Measurements from ENCODE around the gene TMED1.
"Not testable (repeated sequence)": the region's sequence is repeated elsewhere in the genome, so short reads cannot be mapped to it uniquely, and the experiment has no call there.

Gene TMED1, protein sequence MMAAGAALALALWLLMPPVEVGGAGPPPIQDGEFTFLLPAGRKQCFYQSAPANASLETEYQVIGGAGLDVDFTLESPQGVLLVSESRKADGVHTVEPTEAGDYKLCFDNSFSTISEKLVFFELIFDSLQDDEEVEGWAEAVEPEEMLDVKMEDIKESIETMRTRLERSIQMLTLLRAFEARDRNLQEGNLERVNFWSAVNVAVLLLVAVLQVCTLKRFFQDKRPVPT

DNA sequence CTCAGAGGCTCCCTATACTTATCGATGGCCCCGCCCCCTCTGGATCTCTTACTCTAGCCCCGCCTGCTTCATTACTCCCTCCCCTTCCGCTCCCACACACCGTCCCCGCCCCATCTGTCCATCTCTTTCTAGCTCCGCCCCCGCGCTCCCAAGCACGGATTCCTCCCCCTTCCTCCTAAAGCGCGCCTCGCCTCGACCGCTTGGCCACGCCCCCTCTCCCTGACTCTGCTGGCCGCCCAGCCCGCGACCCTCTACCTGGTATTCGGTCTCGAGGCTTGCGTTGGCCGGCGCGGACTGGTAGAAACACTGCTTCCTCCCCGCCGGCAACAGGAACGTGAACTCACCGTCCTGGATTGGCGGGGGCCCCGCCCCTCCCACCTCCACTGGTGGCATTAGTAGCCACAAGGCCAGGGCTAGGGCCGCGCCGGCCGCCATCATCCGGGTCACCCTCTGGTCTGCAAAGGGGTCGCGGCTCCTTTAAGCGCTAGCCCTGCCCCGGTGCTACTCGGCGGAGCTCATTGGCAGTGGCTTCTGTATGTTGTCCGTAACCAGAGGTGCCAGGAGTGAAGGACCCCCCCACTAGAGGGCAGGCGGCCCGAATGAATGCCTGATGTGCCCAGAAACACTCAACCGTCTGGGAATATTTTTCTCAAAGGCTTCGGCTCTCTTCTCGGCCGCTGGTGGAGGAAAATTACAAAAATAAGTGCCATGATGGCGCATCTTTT lies at the start of gene TMED1:
TMED1 (minus strand) TSS at position 459 of the 725 bp plus-strand sequence; CDS start at position 438, 21 bp downstream.
- DNase-seq: peak; percentile 99

DNA sequence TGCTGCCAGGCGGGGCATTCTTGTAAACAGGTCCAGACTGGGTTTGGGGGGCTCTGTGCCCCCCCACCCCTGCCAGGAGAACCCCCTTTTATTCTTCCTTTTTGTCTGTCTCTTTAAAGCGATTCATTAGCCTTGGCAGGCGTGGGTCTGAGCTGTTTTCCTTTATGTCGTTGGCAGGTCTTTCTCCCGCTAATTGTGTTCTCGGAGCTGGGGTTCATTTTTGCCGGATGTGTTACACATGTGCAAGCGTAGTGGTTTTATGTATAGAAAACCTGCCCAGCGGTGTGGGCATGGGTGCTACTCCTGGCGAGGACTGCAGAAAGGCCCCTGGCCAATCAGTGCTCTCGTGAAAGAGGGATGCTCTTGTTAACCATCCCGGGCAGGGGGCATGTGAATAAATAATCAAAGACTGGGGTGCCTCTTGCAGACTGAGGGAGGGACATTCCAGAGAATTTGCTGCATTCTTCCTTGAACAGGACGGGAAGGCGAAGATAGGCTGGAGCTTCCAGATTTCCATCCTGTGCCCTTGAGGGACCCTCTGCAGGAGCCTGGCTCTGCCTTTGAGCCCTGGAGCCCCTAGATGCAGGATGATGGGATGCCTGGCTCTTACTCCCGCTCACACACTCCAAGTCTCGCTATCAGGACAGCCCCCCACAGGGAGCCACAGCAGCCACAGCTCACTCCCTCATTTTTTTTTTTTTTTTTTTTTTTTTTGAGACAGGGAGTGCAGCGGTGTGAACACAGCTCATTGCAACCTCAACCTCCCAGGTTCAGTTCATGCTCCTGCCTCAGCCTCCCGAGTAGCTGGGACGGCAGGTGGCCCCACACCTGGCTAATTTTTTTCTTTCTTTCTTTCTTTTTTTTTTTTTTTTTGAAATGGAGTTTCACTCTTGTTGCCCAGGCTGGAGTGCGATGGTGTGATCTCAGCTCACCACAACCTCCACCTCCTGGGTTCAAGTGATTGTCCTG lies 49.5 kb upstream of the TMED1 start:
- no peak for DNase-seq

DNA sequence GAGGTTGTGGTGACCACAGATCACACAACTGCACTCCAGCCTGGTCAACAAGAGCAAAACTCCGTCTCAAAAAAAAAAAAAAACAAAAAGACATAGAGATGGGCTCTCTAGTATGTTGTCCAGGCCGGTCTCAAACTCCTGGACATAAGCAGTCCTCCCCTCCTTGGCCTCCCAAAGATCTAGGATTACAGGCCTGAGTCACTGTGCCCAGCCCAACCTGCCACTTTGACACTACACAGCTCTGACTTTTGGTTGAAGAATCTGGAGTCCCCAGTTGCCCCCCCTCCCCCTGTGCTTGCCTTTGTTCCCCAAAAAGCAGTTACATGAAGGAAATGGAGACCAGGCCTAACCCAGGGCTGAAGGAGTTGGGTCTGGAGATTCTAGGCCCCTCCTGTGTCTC lies 48.3 kb upstream of the TMED1 start:
- DNase-seq: no peak

DNA sequence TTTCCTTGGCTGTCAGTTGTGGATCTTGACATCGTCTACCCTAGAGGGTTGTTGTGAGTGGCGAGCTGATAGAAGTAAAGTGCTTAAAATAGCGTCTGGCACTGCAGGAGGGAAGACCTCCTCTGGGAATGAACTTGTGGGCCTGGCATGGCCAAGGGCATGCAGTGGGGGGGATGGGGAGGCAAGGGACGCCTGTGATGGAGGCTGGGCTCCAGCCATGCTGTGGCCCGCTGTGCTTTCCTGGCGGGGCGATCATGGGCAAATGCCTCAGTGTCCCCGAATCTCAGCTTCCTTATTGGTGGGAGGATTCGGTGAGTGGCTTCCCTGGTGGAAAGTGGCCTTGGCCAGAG lies 46.1 kb upstream of the TMED1 start:
- DNase-seq: no peak

DNA sequence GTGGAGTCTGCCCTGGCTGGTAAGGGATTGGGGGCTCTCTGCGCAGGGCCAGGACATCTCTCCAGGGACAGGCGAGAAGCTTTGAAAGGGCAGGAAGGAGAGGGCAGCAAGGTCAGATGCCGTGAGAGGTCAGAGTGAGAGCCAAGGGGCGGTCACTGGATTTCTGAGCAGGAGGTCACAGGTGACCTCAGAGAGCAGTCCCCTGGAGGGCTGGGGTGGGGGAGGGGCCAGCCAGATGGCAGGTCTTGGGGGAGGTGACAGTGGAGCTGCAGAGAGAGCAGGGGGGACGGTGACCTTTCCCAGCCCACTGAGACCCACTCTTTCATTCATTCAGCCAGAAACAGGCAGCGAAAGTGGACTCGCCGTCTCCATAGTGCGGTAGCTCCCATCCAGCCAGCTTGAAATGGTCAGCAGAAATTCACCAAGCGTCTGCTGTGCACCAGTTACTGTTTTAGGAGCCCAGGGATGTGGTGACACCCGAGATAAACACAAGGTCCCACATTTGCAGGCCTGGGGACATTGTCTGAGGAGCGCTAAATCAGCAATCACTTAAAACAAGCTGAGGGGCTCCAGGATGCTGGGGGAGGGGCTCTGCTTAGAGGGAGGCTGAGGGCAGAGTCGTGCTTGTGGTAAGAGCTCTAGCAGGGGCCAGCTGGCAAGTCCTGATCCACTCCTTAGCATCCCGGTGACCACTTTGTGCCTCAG lies 45.5 kb upstream of the TMED1 start:
- DNase-seq: no peak

DNA sequence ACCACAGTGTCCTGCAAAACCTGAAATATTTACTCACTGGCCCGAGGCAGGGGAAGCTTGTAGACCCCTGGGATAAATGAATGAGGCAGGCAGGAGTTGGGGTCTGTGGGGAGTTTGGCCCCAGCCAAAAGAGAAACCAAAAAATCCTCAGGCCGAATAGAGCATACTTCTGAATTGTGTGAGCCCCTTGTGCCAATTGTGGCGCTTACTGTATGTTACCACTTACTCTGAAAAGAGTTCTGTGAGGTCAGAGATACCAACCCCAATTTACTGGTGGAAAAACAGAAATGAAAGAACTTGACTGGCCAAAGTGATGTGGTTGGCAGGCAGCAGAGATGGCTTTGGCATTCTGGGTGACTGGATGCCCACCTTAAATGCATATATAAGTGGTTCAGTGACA lies 42.2 kb upstream of the TMED1 start:
- DNase-seq: no peak

DNA sequence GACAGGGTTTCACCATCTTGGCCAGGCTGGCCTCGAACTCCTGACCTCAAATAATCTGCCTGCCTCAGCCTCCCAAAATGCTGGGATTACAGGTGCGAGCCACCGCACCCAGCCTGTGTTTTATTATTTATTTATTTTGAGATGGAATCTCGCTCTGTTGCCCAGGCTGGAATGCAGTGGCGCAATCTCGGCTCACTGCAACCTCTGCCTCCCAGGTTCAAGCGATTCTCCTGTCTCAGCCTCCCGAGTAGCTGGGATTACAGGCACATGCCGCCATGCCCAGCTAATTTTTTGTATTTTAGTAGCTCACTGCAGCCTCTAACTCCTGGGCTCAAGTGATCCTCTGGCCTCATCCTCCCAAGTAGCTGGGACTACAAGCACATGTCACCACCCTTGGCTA lies 41.6 kb upstream of the TMED1 start:
- not testable (repeated sequence) for DNase-seq

DNA sequence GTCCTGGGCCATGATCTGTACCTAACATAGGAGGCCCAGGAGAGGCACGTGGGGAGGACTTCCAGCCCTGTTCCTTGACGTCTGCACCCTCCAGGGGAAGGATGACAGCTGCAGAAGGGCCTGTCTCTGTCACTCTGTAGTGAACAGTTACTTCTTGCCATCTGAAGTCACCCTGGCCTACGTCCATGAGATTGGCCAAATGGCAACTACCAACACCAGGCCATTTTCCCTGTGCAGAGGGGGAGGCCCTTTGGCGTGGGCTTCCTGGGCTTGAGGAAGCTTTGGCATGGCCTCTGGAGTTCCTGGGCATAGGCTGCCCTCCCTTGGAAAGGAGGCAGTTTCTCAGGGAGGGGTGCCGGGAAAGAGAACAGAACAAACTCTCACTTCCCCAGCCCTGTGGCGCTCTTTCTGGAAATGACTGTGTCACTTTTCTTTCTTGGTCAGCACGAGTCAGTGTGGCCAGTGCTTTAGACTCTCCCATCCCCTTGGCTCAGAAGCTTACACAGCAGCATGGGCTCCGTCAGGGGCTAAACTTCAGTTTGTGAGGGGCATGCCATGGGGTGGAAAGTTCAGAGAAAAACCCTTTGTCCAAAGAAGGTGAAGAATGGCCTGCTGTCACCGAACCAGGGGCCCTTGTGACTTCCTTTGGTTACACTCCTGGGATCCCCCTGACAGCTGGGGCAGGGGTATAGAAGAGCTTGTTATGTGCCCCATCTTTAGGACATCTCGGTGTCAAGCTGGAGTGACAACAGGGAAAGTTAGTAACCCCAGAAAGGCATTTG lies 40.6 kb upstream of the TMED1 start:
- peak; percentile 37 for DNase-seq

DNA sequence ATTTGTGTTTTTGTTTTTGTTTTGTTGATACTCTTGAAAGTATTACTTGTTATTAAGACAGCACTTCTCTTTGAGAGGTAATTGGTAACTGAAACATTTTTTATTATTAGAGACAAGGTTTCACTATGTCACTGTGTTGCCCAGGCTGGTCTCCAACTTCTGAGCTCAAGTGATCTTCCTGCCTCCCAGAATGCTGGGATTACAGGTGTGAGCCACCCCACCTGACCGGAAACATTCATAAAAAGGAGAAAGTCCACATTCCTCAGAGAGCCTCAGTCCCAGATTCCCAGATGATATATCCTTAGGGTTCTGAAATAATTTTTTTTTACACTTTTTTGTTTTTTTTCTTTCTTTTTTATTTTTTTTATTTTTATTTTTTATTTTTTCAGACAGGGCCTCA lies 38.0 kb upstream of the TMED1 start:
- DNase-seq: no peak

DNA sequence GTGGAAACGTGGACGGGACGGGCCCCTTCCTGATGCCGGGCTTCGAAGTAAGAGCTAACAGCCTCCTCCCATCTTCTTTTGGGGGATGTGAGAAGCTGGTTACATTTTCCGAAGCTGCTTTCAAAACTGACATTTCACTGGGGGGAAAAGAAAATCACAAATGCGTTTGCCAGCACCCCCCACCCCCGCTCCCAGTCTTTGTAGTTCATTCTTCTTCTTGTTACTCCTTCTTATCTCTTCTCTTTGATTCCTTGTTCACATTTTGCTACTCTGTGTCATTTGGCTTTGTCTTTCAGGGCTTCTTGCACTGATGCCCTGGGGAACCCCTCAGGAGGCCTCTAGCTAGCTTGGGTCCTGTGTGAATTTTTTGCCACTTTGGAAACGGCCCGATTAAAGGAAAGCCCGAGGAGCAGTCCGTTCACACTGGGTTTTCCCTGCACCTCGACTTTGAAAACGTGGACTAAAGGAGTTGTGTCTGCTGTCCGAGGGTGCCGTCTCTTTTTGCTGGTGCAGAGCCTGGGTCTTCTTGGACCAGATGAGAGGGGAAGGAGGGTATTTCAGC lies 36.6 kb upstream of the TMED1 start:
- no peak for DNase-seq

DNA sequence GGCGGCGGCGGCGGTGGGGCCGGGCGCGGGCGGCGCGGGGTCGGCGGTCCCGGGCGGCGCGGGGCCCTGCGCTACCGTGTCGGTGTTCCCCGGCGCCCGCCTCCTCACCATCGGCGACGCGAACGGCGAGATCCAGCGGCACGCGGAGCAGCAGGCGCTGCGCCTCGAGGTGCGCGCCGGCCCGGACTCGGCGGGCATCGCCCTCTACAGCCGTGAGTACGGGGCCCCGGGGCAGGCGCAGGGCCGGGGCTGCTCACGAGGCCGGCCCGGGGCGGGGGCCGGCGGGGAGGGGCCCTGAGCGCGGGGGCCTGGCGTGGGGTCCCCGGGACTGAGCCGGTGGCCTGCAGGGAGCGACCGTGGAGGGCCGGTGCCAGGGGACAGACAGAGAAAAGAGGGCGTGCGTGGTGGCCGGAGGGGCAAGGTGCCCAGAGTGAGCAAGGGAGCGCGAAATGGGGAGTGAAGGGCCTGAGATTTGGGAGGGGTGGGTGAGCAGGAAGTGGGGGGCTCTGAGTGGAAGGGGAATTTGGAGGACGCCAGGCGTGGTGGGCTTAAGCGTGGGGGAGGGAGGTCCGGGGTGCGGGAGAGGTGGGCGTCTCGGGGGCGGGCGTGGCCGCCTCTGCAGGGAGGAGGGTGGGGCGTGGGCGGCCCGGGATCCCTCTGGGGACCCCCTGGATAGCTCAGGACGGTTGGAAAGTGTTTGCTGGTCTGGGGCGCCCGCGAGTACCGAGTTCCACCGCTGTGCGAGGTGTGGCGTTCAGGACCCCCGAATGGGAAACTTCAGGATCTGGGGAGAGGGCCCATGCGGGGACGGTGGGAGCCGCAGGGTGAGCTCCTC lies 35.9 kb upstream of the TMED1 start:
- DNase-seq: peak; percentile 51

DNA sequence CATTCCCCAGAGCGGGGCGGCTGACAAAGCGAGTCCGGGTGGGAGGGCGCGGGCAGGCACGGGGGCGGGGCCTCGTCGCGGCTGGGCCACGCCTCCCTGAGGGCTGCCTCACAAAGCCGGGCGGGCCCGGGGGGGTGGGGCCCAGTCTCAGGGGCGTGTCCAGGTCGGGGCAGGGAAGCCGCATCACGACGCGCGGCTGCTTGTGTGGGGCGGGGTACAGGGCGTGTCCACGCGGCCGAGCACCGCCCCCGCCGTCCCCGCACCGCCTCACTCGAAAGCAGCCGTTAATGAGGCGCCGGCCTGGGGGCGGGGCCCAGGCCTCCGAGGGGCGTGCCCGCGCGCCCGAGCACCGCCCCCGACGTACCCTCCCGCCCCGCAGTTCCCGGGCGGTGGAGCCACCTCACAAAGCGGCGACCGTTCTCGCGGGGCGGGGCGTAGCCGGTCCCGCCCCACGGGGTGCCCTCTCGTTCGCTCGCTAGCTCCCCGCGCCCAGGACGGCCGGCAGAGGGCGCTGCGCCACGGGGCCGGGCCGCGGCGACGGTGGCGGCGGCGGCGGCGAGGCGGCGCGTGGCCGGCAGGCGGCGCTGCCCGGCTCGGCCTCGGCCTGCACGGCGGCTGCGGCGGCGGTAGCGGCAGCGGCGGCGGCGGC lies 35.1 kb upstream of the TMED1 start, which contains the start of gene CARM1:
CARM1 (plus strand) TSS at position 599 of the 649 bp plus-strand sequence. CDS start 150 bp downstream, outside the sequence.
- peak; percentile 99 for DNase-seq

DNA sequence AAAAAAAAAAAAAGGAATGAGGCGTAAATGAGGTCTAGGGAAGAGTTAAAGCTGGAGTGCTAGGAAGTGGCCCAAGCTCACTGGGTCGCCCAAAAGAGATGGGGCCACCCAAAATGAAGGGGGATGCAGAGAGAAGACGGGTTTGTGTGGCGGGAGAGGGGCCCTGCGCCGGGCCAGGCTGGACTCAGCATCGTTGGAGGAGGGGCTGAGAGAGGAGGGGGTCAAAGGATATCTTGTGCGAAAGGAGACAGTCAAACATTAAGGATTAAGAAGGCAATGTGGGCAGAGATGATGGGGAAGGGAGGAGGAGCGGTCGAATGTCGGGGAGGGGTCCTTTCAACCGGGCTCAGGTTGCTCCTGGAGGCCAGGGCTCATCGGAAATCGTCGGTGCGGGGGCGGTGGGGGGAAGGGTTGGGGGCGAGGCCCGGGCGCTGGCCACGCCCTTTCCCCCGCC lies 34.5 kb upstream of the TMED1 start:
- no peak for DNase-seq

DNA sequence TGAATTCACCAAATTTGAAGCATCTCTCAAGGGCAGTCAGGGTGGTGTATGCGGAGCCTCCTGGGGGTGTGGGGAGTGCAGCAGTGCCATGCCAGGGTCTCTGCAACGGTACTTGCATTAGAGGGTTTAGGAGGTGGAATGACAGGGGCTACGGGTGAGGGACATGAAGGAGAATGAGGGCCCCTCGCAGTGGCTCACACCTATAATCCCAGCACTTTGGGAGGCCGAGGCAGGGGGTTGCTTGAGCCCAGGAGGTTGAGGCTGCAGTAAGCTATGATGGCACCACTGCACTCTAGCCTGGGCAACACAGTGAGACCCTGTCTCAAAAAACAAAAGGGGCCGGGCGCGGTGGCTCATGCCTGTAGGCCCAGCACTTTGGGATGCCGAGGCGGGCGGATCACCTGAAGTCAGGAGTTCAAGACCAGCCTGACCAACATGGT lies 33.9 kb upstream of the TMED1 start:
- not testable (repeated sequence) for DNase-seq

DNA sequence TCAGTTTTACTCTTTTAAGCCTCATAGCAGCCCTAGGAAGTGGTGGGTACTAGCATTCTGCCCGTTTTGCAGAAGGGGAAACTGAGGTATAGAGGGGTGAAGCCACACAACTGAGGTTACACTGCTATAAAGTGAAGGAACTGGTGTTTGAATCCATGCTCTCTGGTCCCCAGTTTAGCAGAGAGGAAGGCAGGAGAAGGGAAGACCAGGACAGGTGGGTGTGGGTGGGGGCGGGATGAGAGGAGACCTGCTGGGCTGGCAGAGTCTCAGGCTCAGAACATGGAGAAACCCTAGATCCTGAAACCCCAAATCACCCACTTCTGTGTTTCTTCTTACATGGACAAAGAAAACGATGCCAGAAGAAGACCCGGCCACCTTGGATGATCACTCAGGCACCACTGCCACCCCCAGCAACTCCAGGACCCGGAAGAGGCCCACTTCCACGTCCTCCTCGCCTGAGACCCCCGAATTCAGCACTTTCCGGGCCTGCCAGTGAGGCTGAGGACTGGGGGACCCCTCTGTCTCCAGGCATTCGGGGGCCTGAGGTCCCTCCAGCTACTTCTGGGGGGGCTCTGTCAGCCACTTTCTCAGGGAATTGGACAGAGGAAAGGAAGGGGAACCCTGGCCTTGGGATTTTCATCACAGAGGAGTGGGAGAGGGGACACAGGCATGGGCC lies 33.0 kb upstream of the TMED1 start:
- DNase-seq: no peak

DNA sequence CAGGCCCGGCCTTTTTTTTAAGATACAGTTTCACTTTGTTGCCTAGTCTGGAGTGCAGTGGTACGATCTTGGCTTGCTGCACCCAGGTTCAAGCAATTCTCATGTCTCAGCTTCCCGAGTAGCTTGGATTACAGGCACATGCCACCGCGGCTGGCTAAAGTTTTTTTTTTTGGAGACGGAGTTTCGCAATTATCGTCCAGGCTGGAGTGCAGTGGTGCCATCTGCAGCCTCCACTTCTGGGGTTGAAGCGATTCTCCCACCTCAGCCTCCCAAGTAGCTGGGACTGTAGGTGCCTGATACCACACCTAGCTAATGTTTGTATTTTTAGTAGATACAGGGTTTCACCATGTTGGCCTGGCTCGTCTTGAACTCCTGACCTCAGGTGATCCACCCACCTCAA lies 30.5 kb upstream of the TMED1 start:
- no peak for DNase-seq

DNA sequence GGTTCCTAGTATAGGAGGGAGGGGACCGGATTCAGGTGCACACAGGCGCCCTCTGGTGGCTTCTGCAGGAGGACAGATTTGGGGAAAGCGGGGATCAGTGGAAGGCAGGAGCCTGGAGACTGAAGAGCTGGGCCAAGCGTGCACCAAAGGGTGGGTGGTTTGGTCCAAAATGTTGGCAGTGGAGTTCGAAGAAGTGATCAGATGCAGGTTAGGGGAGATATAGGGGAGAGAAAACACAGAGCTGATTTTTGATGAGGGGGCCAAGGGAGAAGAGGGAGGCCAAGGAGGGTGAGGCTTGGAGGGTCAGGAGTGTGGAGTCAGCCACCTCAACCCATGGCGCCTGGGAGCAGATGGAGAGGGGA lies 28.5 kb upstream of the TMED1 start:
- DNase-seq: peak; percentile 92

DNA sequence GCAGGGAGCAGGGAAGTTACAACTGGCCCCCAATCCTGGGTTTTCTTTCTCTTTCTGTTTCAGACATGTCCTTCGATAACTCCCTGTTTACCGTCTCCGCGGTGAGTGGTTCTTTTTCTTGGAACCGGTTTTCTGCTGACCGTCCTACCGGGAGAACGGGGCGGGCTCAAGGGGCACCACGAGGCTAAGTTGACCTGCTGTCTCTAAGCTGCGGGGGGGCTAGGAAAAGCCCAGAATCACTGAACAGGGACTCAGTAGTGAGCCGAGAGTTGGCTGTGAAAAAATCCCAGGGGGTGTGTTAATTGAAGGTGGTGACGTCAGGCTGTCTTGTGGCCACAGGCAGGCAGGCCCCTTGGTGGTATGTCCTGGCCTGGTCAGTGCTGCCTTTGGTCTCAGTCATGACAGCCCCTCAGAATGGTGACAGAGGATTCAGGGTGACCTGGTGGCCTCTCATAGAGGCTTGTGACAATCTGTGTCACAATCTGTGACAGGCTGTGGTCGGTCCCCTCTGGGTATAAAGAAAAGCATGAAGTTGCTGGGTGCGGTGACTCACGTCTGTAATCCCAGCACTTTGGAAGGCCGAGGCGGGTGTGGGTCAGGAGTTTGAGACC lies 27.2 kb upstream of the TMED1 start:
- DNase-seq: no peak

DNA sequence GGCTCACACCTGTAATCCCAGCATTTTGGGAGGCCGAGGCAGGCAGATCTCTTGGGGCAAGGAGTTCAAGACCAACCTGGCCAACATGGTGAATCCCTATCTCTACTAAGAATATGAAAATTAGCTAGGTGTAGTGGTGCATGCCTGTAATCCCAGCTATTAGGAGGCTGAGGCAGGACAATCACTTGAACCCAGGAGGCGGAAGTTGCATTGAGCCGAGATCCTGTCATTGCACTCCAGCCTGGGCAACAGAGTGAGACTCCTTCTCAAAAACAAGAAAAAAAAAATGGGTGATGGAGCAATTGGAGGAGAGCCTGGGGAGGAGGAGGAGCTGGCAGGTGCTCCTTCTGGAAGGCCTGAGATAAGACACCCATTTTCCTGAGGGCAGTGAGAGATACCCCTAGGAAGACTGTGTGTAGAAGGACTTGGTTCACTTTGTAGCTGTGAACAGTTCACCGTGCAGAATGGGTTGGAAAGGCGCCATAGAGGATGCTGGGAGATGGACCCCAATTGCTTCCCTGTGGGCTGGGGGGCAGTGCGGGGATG lies 26.6 kb upstream of the TMED1 start:
- DNase-seq: no peak
